Measurements from ENCODE around the gene SPTY2D1. TPM values are rescaled to one million over a fixed set of nuclear protein-coding genes. Genes with fewer than 3 reads are reported as not detected.
"Not testable (repeated sequence)": the region's sequence is repeated elsewhere in the genome, so short reads cannot be mapped to it uniquely, and the experiment has no call there.

The SPTY2D1 gene
- total RNA-seq, 1 donor from 2014 or later = 10.9 TPM

DNA sequence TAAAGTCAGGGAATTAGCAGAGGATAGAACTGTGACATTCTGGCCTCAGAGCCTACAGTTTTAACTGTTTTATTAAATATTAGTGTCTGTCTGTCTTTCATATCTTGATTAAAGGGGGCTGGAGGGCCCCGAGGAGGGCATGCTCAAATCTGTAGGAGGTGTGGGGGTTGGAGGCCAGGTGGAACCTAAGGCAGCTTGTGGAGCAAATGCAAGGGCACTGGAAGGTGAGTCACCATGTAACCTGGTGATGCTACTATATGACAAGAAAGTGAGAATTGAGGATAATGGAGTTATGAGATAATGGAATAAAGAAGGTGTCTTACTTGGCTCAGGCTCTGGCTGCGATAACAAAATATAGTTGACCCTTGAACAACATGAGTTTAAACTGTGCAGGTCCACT, 37.1 kb upstream of the SPTY2D1 start:
- peaks cover 6% of the 10 kb centered on the region for H3K4me1 Mint-ChIP-seq (ENCODE audit: low read depth, unreplicated experiment)
- H3K27me3 Mint-ChIP-seq (ENCODE audit: unreplicated experiment) = peaks cover 2% of the 10 kb centered on the region
- no peak overlapping the region for H3K27ac Mint-ChIP-seq (ENCODE audit: unreplicated experiment)
- no peaks in the 10 kb centered on the region for H3K36me3 Mint-ChIP-seq (ENCODE audit: unreplicated experiment)
- TF ChIP-seq, protein P1, sequence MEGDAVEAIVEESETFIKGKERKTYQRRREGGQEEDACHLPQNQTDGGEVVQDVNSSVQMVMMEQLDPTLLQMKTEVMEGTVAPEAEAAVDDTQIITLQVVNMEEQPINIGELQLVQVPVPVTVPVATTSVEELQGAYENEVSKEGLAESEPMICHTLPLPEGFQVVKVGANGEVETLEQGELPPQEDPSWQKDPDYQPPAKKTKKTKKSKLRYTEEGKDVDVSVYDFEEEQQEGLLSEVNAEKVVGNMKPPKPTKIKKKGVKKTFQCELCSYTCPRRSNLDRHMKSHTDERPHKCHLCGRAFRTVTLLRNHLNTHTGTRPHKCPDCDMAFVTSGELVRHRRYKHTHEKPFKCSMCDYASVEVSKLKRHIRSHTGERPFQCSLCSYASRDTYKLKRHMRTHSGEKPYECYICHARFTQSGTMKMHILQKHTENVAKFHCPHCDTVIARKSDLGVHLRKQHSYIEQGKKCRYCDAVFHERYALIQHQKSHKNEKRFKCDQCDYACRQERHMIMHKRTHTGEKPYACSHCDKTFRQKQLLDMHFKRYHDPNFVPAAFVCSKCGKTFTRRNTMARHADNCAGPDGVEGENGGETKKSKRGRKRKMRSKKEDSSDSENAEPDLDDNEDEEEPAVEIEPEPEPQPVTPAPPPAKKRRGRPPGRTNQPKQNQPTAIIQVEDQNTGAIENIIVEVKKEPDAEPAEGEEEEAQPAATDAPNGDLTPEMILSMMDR (IDR thresholded peaks at IDR 0.05; ENCODE audit: partially characterized antibody, unreplicated experiment) = no peak
- no peak for DNase-seq
- no peak overlapping the region for H3K4me3 Mint-ChIP-seq (ENCODE audit: unreplicated experiment)
- H3K9me3 Mint-ChIP-seq (ENCODE audit: unreplicated experiment) = no peaks in the 10 kb centered on the region

- TF ChIP-seq, protein P1 (IDR thresholded peaks at IDR 0.05; ENCODE audit: partially characterized antibody, unreplicated experiment) = no peak
- no peak overlapping the region for H3K4me3 Mint-ChIP-seq (ENCODE audit: unreplicated experiment)
- H3K4me1 Mint-ChIP-seq (ENCODE audit: low read depth, unreplicated experiment) = peaks cover 6% of the 10 kb centered on the region
- H3K36me3 Mint-ChIP-seq (ENCODE audit: unreplicated experiment) = no peaks in the 10 kb centered on the region
- H3K27me3 Mint-ChIP-seq (ENCODE audit: unreplicated experiment) = peaks cover 2% of the 10 kb centered on the region
- no peak for DNase-seq
- H3K27ac Mint-ChIP-seq (ENCODE audit: unreplicated experiment) = no peak overlapping the region
- H3K9me3 Mint-ChIP-seq (ENCODE audit: unreplicated experiment) = no peaks in the 10 kb centered on the region
Measured at GRCh38 chr11:18669711-18670110, 35.6 kb upstream of the SPTY2D1 start.

DNA sequence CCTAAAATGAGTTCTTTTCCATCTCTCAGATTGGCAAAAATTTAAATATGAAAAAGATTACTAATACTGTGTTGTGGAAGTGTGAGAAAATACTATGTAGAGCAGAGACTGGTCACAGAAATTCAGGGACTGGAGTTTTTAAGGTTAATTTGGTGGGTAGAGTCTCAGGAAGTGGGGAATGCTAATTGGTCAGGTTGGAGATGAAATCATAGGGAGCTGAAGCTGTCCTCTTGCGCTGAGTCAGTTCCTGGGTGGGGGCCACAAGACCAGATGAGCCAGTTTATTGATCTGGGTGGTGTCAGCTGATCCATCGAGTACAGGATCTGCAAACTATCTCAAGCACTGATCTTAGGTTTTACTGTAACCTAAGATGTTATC, 35.1 kb upstream of the SPTY2D1 start:
- no peaks in the 10 kb centered on the region for H3K36me3 Mint-ChIP-seq (ENCODE audit: unreplicated experiment)
- peaks cover 2% of the 10 kb centered on the region for H3K27me3 Mint-ChIP-seq (ENCODE audit: unreplicated experiment)
- H3K4me1 Mint-ChIP-seq (ENCODE audit: low read depth, unreplicated experiment) = peaks cover 6% of the 10 kb centered on the region
- no peak overlapping the region for H3K27ac Mint-ChIP-seq (ENCODE audit: unreplicated experiment)
- H3K4me3 Mint-ChIP-seq (ENCODE audit: unreplicated experiment) = no peak overlapping the region
- DNase-seq = no peak
- no peaks in the 10 kb centered on the region for H3K9me3 Mint-ChIP-seq (ENCODE audit: unreplicated experiment)
- TF ChIP-seq, protein P1 (IDR thresholded peaks at IDR 0.05; ENCODE audit: partially characterized antibody, unreplicated experiment) = no peak

DNA sequence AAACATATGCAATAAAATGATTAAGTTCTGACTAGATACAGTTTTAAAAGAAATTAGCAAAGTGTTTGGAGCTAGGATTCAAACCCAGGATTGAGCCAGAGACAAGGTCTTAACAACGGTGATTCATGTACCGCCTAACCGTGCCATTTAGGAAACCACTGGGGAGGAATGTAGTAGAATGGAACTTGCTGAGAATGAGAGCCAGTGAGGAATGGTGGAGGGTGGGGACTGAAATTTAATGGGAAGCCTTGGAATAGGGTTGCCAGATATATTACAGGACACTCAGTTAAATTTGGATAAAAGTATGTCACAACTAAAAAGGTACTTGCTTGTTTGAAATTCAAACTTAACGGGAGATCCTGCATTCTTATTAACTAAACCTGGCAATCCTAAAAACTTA, 34.0 kb upstream of the SPTY2D1 start:
- no peak for DNase-seq
- H3K27me3 Mint-ChIP-seq (ENCODE audit: unreplicated experiment) = peaks cover 2% of the 10 kb centered on the region
- H3K27ac Mint-ChIP-seq (ENCODE audit: unreplicated experiment) = no peak overlapping the region
- H3K4me3 Mint-ChIP-seq (ENCODE audit: unreplicated experiment) = no peak overlapping the region
- H3K4me1 Mint-ChIP-seq (ENCODE audit: low read depth, unreplicated experiment) = peaks cover 6% of the 10 kb centered on the region
- no peaks in the 10 kb centered on the region for H3K36me3 Mint-ChIP-seq (ENCODE audit: unreplicated experiment)
- H3K9me3 Mint-ChIP-seq (ENCODE audit: unreplicated experiment) = no peaks in the 10 kb centered on the region
- TF ChIP-seq, protein P1 (IDR thresholded peaks at IDR 0.05; ENCODE audit: partially characterized antibody, unreplicated experiment) = no peak

DNA sequence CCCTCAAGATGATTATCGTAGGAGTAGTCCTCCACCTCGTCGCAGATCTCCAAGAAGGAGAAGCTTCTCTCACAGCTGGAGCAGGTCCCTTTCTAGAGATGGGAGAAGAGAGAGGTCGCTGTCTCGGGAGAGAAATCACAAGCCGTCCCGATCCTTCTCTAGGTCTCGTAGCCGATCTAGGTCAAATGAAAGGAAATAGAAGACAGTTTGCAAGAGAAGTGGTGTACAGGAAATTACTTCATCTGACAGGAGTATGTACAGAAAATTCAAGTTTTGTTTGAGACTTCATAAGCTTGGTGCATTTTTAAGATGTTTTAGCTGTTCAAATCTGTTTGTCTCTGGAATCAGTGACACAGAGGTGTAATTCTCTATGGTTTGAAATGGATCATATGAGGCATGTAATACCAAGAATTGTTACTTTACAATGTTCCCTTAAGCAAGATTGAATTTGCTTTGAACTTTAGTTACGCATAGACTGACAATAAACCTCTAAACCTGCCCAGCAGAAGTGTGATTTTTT, 31.3 kb upstream of the SPTY2D1 start:
- not testable (repeated sequence) for H3K27me3 Mint-ChIP-seq (ENCODE audit: unreplicated experiment); H3K27ac Mint-ChIP-seq (ENCODE audit: unreplicated experiment); H3K4me3 Mint-ChIP-seq (ENCODE audit: unreplicated experiment); H3K36me3 Mint-ChIP-seq (ENCODE audit: unreplicated experiment); H3K9me3 Mint-ChIP-seq (ENCODE audit: unreplicated experiment); DNase-seq; H3K4me1 Mint-ChIP-seq (ENCODE audit: low read depth, unreplicated experiment)
